Measurements from ENCODE around the gene ABCB9. TPM values are rescaled to one million over a fixed set of nuclear protein-coding genes. Genes with fewer than 3 reads are reported as not detected.

Gene ABCB9
- total RNA-seq, 1 experiment from 2014 or later: 4.6 TPM

GRCh38 chr12:122964439-122965257, 1.6 kb downstream of the ABCB9 start:
- no peak overlapping the region for H3K27ac Mint-ChIP-seq
- Histone ChIP-seq H3K79me1 (ENCODE audit: insufficient read depth, low read depth, low read length, poor library complexity, severe bottlenecking) (no peaks in the 10 kb centered on the region), H3K79me2 (ENCODE audit: insufficient read depth, low read length) (no peaks in the 10 kb centered on the region), H3K27ac (ENCODE audit: insufficient read length, low read depth, low read length) (no peak overlapping the region), H2BK15ac (ENCODE audit: low read depth, low read length) (no peak overlapping the region), H3K4me1 (ENCODE audit: insufficient read depth, low read length) (no peaks in the 10 kb centered on the region), H3K9me3 (ENCODE audit: control insufficient read depth, low read depth, low read length) (no peaks in the 10 kb centered on the region), H4K20me1 (ENCODE audit: control insufficient read depth, insufficient read depth, insufficient read length) (no peaks in the 10 kb centered on the region), H3K9ac (ENCODE audit: extremely low read depth, insufficient read length, low read length) (no peak overlapping the region), H3K4me2 (ENCODE audit: insufficient read depth, insufficient read length, low read length) (no peak overlapping the region), H2BK5ac (ENCODE audit: insufficient read length, low read length) (no peak overlapping the region), H4K8ac (replicated peaks; ENCODE audit: insufficient read length, low read depth, low read length) (no peak overlapping the region), H3T11ph (ENCODE audit: low read length) (no peak overlapping the region), H2AK5ac (ENCODE audit: insufficient read length, low read length) (no peak overlapping the region), H2AFZ (ENCODE audit: low read length) (no peak overlapping the region), H3K18ac (ENCODE audit: insufficient read length, low read depth, low read length) (no peak overlapping the region), H4K5ac (ENCODE audit: insufficient read length, low read depth, low read length) (no peak overlapping the region), H2BK120ac (ENCODE audit: low read depth, low read length, poor library complexity, severe bottlenecking) (no peak overlapping the region), H3K27me3 (ENCODE audit: insufficient read depth, low read length) (no peaks in the 10 kb centered on the region), H3K56ac (ENCODE audit: insufficient read length, low read depth, low read length) (no peak overlapping the region), H2BK20ac (ENCODE audit: low read depth, low read length, poor library complexity, severe bottlenecking) (no peak overlapping the region), H3K23ac (ENCODE audit: insufficient read length, low read depth, low read length) (no peak overlapping the region), H3K23me2 (ENCODE audit: insufficient read length, low read depth, low read length, poor library complexity, severe bottlenecking) (peaks cover 6% of the 10 kb centered on the region), H2BK12ac (ENCODE audit: insufficient read length, low read depth, low read length) (no peak overlapping the region), H3K4ac (ENCODE audit: low read depth, low read length) (no peak overlapping the region), H4K91ac (ENCODE audit: insufficient read length, low read depth, low read length) (no peak overlapping the region), H3K14ac (ENCODE audit: insufficient read depth, low read length) (no peak overlapping the region)
- no CpG with 5 or more reads among the region's 19 CpGs for WGBS (ENCODE audit: extremely low coverage, insufficient read length, low lambda C conversion rate)
- H3K9me3 Mint-ChIP-seq: no peaks in the 10 kb centered on the region
- no peak for TF ChIP-seq CTCF (conservative IDR thresholded peaks at IDR 0.05)
- peak overlapping the region; percentile 27 to 69; a peak in 3 of 5 replicates for H3K4me3 Mint-ChIP-seq
- no peaks in the 10 kb centered on the region for H3K36me3 Mint-ChIP-seq (ENCODE audit: insufficient read depth in 1 of 3, low read depth in 3 of 3)
- peaks cover 23% of the 10 kb centered on the region for H3K27me3 Mint-ChIP-seq (ENCODE audit: low read depth)
- H3K4me1 Mint-ChIP-seq: peaks cover 5 to 17% of the 10 kb centered on the region in 2 experiments
- no peak for DNase-seq
